HEK293 (cell line): Measurements from ENCODE around the gene COQ7.

Experiments
- CTCF ChIA-PET: fragments of 350-600 bp; formaldehyde crosslinking; extraction: SDS; loops from one replicate; lab custom pipeline; 2021; ENCODE audit warnings: antibody characterized with exemption; lab: Yijun Ruan, JAX
- POLR2A ChIA-PET: fragments of 300-600 bp; formaldehyde crosslinking; extraction: SDS; loops from one replicate; lab custom pipeline; 2020; ENCODE audit warnings: antibody characterized with exemption, inconsistent platforms; lab: Yijun Ruan, JAX
- H3K27ac ChIP-seq: fragments of 200-500 bp; sonication (Bioruptor generic); 2 replicates; pipeline ENCODE4 v1.5.1; 2014; ENCODE audit warnings: low read depth, low read length, control low read depth, inconsistent platforms; ENCODE audit errors: extremely low read depth
- H3K36me3 ChIP-seq, 2 experiments: fragments of 200-500 bp in 1 of 2; sonication (Bioruptor generic) in 1 of 2; 1 replicate in 1 of 2; 2 replicates in 1 of 2; pipeline ENCODE4 v1.5.1; 2014 to 2017; ENCODE audit warnings: inconsistent platforms in 2 of 2, low read length in 2 of 2; ENCODE audit not compliant: control insufficient read depth in 2 of 2, insufficient read depth in 1 of 2
- H3K4me1 ChIP-seq: fragments of 200-500 bp; sonication (Bioruptor generic); 2 replicates; pipeline ENCODE4 v1.5.1; 2014; ENCODE audit warnings: mild to moderate bottlenecking, low read length, inconsistent platforms; ENCODE audit not compliant: control insufficient read depth, insufficient read depth
- H3K4me3 ChIP-seq: 2 replicates; pipeline ENCODE4 v1.5.1; 2011; ENCODE audit warnings: low read depth, mild to moderate bottlenecking, control low read depth, low read length, moderate library complexity
- H3K9me3 ChIP-seq: fragments of 200-500 bp; sonication (Bioruptor generic); 2 replicates; pipeline ENCODE4 v1.5.1; 2014; ENCODE audit warnings: low read depth, low read length, inconsistent platforms; ENCODE audit not compliant: control insufficient read depth, insufficient read depth
- BCL6B ChIP-seq: fragments of 450-650 bp; formaldehyde crosslinking; IDR thresholded peaks from 2 replicates; pipeline ENCODE4 v1.5.1; 2017; ENCODE audit warnings: missing biosample characterization, missing genetic modification characterization
- CTCF ChIP-seq: fragments of 450-650 bp; formaldehyde crosslinking; IDR thresholded peaks from 2 replicates; pipeline ENCODE4 v1.5.1; 2016; ENCODE audit warnings: missing biosample characterization, missing genetic modification characterization
- HIC1 ChIP-seq: fragments of 450-650 bp; formaldehyde crosslinking; IDR thresholded peaks from 2 replicates; pipeline ENCODE4 v1.5.1; 2016; ENCODE audit warnings: missing biosample characterization, missing genetic modification characterization
- PATZ1 ChIP-seq: fragments of 450-650 bp; formaldehyde crosslinking; IDR thresholded peaks from 2 replicates; pipeline ENCODE4 v1.5.1; 2016; ENCODE audit warnings: missing biosample characterization, missing genetic modification characterization
- SCRT1 ChIP-seq: fragments of 450-650 bp; formaldehyde crosslinking; IDR thresholded peaks from 2 replicates; pipeline ENCODE4 v1.5.1; 2016; ENCODE audit warnings: missing biosample characterization, missing genetic modification characterization, borderline replicate concordance
- SCRT2 ChIP-seq: fragments of 450-650 bp; formaldehyde crosslinking; IDR thresholded peaks from 2 replicates; pipeline ENCODE4 v1.5.1; 2016; ENCODE audit warnings: missing biosample characterization, missing genetic modification characterization
- ZNF138 ChIP-seq: fragments of 450-650 bp; formaldehyde crosslinking; IDR thresholded peaks from 2 replicates; pipeline ENCODE4 v1.5.1; 2016; ENCODE audit warnings: missing biosample characterization, missing genetic modification characterization, borderline replicate concordance
- ZNF18 ChIP-seq: fragments of 450-650 bp; formaldehyde crosslinking; IDR thresholded peaks from 2 replicates; pipeline ENCODE4 v1.5.1; 2016; ENCODE audit warnings: missing biosample characterization, missing genetic modification characterization
- ZNF2 ChIP-seq: fragments of 450-650 bp; formaldehyde crosslinking; IDR thresholded peaks from 2 replicates; pipeline ENCODE4 v1.5.1; 2016; ENCODE audit warnings: missing biosample characterization, missing genetic modification characterization
- ZNF341 ChIP-seq: fragments of 450-650 bp; formaldehyde crosslinking; IDR thresholded peaks from 2 replicates; pipeline ENCODE4; 2016; ENCODE audit warnings: low read depth, missing biosample characterization, missing genetic modification characterization
- ZNF610 ChIP-seq: fragments of 450-650 bp; formaldehyde crosslinking; IDR thresholded peaks from 2 replicates; pipeline ENCODE4 v1.5.1; 2016; ENCODE audit warnings: missing biosample characterization, missing genetic modification characterization, borderline replicate concordance
- ZNF777 ChIP-seq: fragments of 450-650 bp; formaldehyde crosslinking; IDR thresholded peaks from 2 replicates; pipeline ENCODE4 v1.5.1; 2017; ENCODE audit warnings: missing biosample characterization, missing genetic modification characterization, borderline replicate concordance
- ZNF792 ChIP-seq: fragments of 450-650 bp; formaldehyde crosslinking; IDR thresholded peaks from 2 replicates; pipeline ENCODE4 v1.5.1; 2016; ENCODE audit warnings: missing biosample characterization, missing genetic modification characterization

Gene COQ7

GRCh38 chr16:19114359-19115147 lies 47.1 kb downstream of the COQ7 start (continued):
- no peak for TF ChIP-seq BCL6B
- 0 out of 2 replicates have a peak, but pooled peaks have one; percentile 17 for TF ChIP-seq ZNF2 (tag by site-specific recombination)
- TF ChIP-seq ZNF777 (tag by site-specific recombination) = no peak
- 0 out of 2 replicates have a peak, but pooled peaks have one; percentile 33 for TF ChIP-seq CTCF (tag by site-specific recombination)
- TF ChIP-seq PATZ1 = peak; percentile 10

GRCh38 chr16:19115148-19116021 lies 48.0 kb downstream of the COQ7 start:
- ChIA-PET CTCF (interaction anchor here (0.6 kb wide), 1 partner anchor 29 kb away, joined by 3 read pairs; no protein-coding TSS in a partner anchor), POLR2A (no interaction called here)
- Histone ChIP-seq H3K9me3 (no peaks in the 10 kb centered on the region), H3K27ac (no peak overlapping the region), H3K36me3 (peaks cover 3 to 16% of the 10 kb centered on the region in 2 experiments; a peak in 2 of 3 replicates), H3K4me1 (peaks cover 9% of the 10 kb centered on the region; the same call in 1 of the 2 replicates), H3K4me3 (no peak overlapping the region)
- TF ChIP-seq ZNF18 (tag by site-specific recombination) (0 out of 2 replicates have a peak, but pooled peaks have one; percentile 19), ZNF341 (tag by site-specific recombination) (peak; percentile 31; the same call in 1 of the 2 replicates), ZNF792 (tag by site-specific recombination) (no peak)

GRCh38 chr16:19116711-19117449 lies 49.5 kb downstream of the COQ7 start:
- CTCF ChIA-PET = interaction anchor here (1.2 to 2.4 kb wide), 5 partner anchors 22 to 62 kb away, joined by 3 to 10 read pairs (median 4); no protein-coding TSS in a partner anchor
- Histone ChIP-seq H3K4me1 (peaks cover 9% of the 10 kb centered on the region; the same call in 1 of the 2 replicates), H3K9me3 (no peaks in the 10 kb centered on the region), H3K4me3 (no peak overlapping the region), H3K27ac (no peak overlapping the region), H3K36me3 (peaks cover 3 to 16% of the 10 kb centered on the region in 2 experiments; a peak in 2 of 3 replicates)
- POLR2A ChIA-PET = interaction anchor here (1.0 kb wide), 2 partner anchors 22 to 31 kb away, joined by 3 read pairs; no protein-coding TSS in a partner anchor
- TF ChIP-seq SCRT1 (tag by site-specific recombination) = peak; percentile 89
- no peak for TF ChIP-seq HIC1
- TF ChIP-seq ZNF138 (tag by site-specific recombination) = no peak
- peak; percentile 95 for TF ChIP-seq SCRT2 (tag by site-specific recombination)
- TF ChIP-seq ZNF610 (tag by site-specific recombination) = no peak
- TF ChIP-seq, all 188 proteins: peak for 2
